RWPE1 (cell line): ENCODE measurements around the gene TLR5.

Source experiments
- CTCF ChIA-PET: fragments of 350-600 bp; sonication (Branson Sonifier 250); formaldehyde crosslinking; extraction: SDS; loops from one replicate; lab custom pipeline; 2021; lab: Yijun Ruan, JAX
- POLR2A ChIA-PET: fragments of 400-600 bp; formaldehyde crosslinking; extraction: SDS; loops from one replicate; lab custom pipeline; 2020; ENCODE audit warnings: antibody characterized with exemption; ENCODE audit not compliant: low non-redundant PET; lab: Yijun Ruan, JAX
- DNase-seq: peaks from one replicate; pipeline ENCODE4 v3.0.0; 2012; ENCODE audit warnings: low spot score
- H3K27ac ChIP-seq: fragments of 450-650 bp; 2 replicates; pipeline ENCODE4 v1.5.1; 2017
- CTCF ChIP-seq: fragments of 450-650 bp; conservative IDR thresholded peaks from 2 replicates; pipeline ENCODE4 v1.5.1; 2017; ENCODE audit warnings: low read depth, mild to moderate bottlenecking

TLR5 gene

GRCh38 chr1:223068900-223069665, 74.0 kb downstream of the TLR5 start:
- TF ChIP-seq CTCF: no peak
- POLR2A ChIA-PET: no interaction called here
- H3K27ac ChIP-seq: no peak overlapping the region
- DNase-seq: no peak
- CTCF ChIA-PET: interaction anchor here (0.7 kb wide), 1 partner anchor 289 kb away, joined by 3 read pairs; no protein-coding TSS in a partner anchor

GRCh38 chr1:223067914-223068313, 75.1 kb downstream of the TLR5 start:
- no peak for TF ChIP-seq CTCF
- DNase-seq: no peak
- ChIA-PET CTCF (no interaction called here), POLR2A (no interaction called here)
- no peak overlapping the region for H3K27ac ChIP-seq

- DNase-seq: no peak
- CTCF ChIA-PET: no interaction called here
- POLR2A ChIA-PET: no interaction called here
- H3K27ac ChIP-seq: no peak overlapping the region
- no peak for TF ChIP-seq CTCF
Observed at GRCh38 chr1:223066415-223066814, 76.6 kb downstream of the TLR5 start.

GRCh38 chr1:223062177-223062576, 80.9 kb downstream of the TLR5 start:
- POLR2A ChIA-PET: no interaction called here
- no peak for DNase-seq
- TF ChIP-seq CTCF: no peak
- no peak overlapping the region for H3K27ac ChIP-seq
- CTCF ChIA-PET: no interaction called here

- H3K27ac ChIP-seq: no peak overlapping the region
- CTCF ChIA-PET: no interaction called here
- TF ChIP-seq CTCF: no peak
- POLR2A ChIA-PET: no interaction called here
- no peak for DNase-seq
Observed at GRCh38 chr1:223059526-223059925, 83.5 kb downstream of the TLR5 start.
